Progenitor cell of endocrine pancreas (in vitro differentiated cells): ENCODE data around the gene GNAZ. TPM values are rescaled to one million over a fixed set of nuclear protein-coding genes. Genes with fewer than 3 reads are reported as not detected.

Source experiments
- DNase-seq: peaks from one replicate; pipeline ENCODE4 v3.0.0; 2021; ENCODE audit warnings: low spot score; ENCODE audit not compliant: unreplicated experiment
- H3K27ac Mint-ChIP-seq: 2 replicates; pipeline ENCODE4 v1.8.0; 2021; ENCODE audit warnings: mild to moderate bottlenecking, moderate library complexity, mixed read lengths
- H3K27me3 Mint-ChIP-seq: 2 replicates; pipeline ENCODE4 v1.8.0; 2021; ENCODE audit warnings: mixed read lengths
- H3K36me3 Mint-ChIP-seq: 2 replicates; pipeline ENCODE4 v1.8.0; 2022; ENCODE audit warnings: mixed read lengths; ENCODE audit not compliant: insufficient read depth
- H3K4me1 Mint-ChIP-seq: 2 replicates; pipeline ENCODE4 v1.8.0; 2021; ENCODE audit warnings: low read depth, mixed read lengths
- H3K4me3 Mint-ChIP-seq: 2 replicates; pipeline ENCODE4 v1.8.0; 2021; ENCODE audit warnings: low read depth, mild to moderate bottlenecking, moderate library complexity, mixed read lengths
- H3K9me3 Mint-ChIP-seq: 2 replicates; pipeline ENCODE4 v1.8.0; 2021; ENCODE audit warnings: low read depth, mixed read lengths
- total RNA-seq: library from RNA; stranded (reverse); gene quantifications from 2 replicates; pipeline ENCODE4 v1.2.1, GENCODE V29; 2021
- TF ChIP-seq, protein P1 (sequence below): fragments of 200-600 bp; sonication (generic); IDR thresholded peaks from one replicate; pipeline ENCODE4 v1.5.0; 2021; ENCODE audit warnings: antibody characterized with exemption, mild to moderate bottlenecking; ENCODE audit not compliant: unreplicated experiment

The GNAZ gene
- total RNA-seq, 1 donor from 2014 or later: 19.2 TPM

DNA sequence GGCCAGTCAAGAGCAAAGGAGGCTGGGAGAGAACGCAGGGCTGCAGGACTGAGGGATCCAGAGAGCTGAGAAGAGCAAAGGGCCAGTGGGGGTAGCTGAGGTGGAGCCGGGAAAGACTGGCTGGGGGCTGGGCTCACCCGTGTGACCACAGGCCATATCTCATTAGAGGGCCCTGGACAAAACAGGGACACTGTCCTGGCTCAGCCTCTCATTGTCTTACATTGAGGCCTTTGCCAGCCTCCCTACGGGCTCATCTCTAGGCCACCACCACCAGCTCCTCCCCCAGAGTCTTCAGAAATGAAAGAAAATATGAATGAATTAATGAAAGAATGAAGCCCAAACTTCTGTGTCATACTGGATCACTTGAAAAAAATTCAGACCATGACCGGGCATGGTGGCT lies 84.1 kb downstream of the GNAZ start:
- Mint-ChIP-seq H3K27ac (no peak overlapping the region), H3K27me3 (no peaks in the 10 kb centered on the region), H3K4me3 (no peak overlapping the region), H3K4me1 (peaks cover 2% of the 10 kb centered on the region), H3K36me3 (peaks cover 12% of the 10 kb centered on the region), H3K9me3 (no peaks in the 10 kb centered on the region)
- DNase-seq: no peak
- TF ChIP-seq, protein P1, sequence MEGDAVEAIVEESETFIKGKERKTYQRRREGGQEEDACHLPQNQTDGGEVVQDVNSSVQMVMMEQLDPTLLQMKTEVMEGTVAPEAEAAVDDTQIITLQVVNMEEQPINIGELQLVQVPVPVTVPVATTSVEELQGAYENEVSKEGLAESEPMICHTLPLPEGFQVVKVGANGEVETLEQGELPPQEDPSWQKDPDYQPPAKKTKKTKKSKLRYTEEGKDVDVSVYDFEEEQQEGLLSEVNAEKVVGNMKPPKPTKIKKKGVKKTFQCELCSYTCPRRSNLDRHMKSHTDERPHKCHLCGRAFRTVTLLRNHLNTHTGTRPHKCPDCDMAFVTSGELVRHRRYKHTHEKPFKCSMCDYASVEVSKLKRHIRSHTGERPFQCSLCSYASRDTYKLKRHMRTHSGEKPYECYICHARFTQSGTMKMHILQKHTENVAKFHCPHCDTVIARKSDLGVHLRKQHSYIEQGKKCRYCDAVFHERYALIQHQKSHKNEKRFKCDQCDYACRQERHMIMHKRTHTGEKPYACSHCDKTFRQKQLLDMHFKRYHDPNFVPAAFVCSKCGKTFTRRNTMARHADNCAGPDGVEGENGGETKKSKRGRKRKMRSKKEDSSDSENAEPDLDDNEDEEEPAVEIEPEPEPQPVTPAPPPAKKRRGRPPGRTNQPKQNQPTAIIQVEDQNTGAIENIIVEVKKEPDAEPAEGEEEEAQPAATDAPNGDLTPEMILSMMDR: no peak

DNA sequence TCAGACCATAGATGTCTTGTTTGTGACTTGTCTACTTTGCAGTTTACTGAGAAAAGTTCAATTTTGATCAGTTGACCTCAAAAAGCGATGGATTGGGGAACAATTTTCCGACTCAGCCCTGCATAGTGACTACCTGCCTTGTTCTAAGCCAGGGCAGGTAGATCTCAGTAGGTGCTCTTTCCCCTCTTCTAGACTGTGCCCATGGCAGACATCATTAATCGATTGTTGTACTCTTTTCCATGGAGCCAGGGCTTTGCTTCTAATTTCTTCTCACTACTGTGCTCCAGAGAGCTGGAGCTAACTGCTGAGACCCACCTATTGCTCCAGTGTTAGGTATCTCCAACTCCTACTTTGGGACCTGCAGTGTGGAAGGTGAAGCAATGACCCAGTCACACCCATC lies 84.8 kb downstream of the GNAZ start:
- Mint-ChIP-seq H3K4me3 (no peak overlapping the region), H3K9me3 (no peaks in the 10 kb centered on the region), H3K36me3 (peaks cover 8% of the 10 kb centered on the region), H3K27me3 (no peaks in the 10 kb centered on the region), H3K4me1 (peaks cover 2% of the 10 kb centered on the region), H3K27ac (no peak overlapping the region)
- TF ChIP-seq, protein P1: no peak
- DNase-seq: no peak

DNA sequence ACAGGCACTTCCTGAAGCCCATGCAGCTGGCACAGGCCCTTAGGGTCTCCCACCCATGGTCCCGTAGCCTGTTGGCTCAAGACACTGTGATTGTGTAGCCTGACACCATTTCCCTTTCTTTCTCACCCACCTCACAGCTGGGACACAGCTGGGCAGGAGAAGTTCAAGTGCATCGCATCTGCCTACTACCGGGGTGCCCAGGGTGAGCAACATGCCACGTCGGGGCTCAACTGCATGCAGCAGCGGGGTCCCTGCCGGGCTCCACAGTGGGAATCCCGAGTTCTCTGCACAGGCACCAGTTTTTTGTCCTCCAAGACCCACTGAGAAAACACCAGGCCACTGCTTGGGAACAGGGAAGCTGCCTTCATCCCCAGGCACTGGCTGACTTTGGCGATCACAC lies 85.5 kb downstream of the GNAZ start:
- TF ChIP-seq, protein P1: no peak
- Mint-ChIP-seq H3K36me3 (peaks cover 8% of the 10 kb centered on the region), H3K4me3 (no peak overlapping the region), H3K27me3 (no peaks in the 10 kb centered on the region), H3K4me1 (peaks cover 2% of the 10 kb centered on the region), H3K27ac (no peak overlapping the region), H3K9me3 (no peaks in the 10 kb centered on the region)
- DNase-seq: no peak

DNA sequence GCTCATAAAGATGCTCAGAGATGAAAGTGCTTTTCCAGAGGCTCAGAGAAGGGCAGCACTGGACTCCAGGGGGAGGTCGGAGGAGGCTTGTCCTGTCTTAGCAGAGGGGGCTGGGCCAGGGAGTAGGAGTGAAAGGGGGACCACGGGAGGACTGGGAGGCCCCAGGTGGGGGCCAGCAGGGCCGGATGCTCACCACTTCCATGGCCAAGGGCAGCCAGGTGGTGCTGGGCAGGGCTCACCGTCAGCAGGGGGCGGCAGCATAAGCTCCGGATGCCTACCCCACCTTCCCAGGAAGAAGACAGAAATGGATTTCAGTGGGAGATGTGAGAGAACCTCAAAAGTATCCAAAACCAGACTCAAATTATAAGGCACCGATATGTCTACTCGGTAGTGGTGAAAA lies 86.0 kb downstream of the GNAZ start:
- no peaks in the 10 kb centered on the region for H3K27me3 Mint-ChIP-seq

DNA sequence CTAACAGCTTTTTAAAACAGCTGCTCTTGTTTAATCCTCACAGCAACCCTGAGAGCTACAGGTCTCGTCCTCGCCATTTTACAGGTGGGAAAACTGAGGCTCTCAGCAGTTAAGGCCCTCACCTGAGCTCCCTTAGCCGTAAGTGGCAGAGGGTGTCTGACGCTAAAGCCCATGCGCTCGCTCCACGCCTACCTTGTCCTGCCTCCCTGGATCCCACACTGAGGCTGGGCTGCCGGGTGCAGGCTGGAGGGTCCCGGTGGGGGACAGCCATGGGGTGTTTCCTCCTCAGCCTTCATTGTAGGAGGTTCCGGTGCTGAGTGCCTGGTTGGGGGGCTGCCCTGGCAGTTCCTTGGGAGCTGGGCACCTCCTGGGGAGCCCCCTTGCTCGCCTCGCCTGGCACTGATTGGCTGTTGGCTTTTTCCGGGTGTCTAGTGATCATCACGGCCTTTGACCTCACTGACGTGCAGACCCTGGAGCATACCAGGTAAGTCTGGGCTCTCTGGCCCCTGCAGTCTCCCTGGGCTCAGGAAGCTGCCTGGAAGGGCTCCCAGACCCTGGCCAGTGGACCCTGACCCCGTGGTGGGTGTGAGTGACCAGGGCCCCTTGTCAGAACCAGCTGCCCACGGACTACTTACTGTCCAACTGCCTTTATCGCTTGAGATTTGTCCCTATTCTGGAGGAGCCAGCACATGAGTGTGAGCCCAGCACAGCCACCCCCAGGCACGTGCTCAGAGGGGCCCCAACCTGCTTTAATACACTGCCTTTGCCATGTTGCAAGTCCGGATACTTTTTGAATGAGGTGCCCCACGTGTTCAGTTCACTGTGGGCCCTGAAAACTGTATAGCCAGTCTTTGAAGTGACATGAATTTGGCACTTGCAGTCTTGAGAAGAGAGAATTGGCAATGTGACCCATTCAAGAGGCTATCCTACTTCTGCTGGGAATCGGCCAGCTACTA lies 87.5 kb downstream of the GNAZ start:
- TF ChIP-seq, protein P1: no peak
- DNase-seq: no peak
- H3K36me3 Mint-ChIP-seq: peaks cover 11% of the 10 kb centered on the region
- no peak overlapping the region for H3K27ac Mint-ChIP-seq
- H3K9me3 Mint-ChIP-seq: no peaks in the 10 kb centered on the region
- peaks cover 2% of the 10 kb centered on the region for H3K4me1 Mint-ChIP-seq
- no peak overlapping the region for H3K4me3 Mint-ChIP-seq
- H3K27me3 Mint-ChIP-seq: no peaks in the 10 kb centered on the region

More for the DNA sequence above, 86.0 kb downstream of the GNAZ start:
- TF ChIP-seq, protein P1: no peak
- Mint-ChIP-seq H3K27ac (no peak overlapping the region), H3K4me3 (no peak overlapping the region), H3K36me3 (peaks cover 8% of the 10 kb centered on the region), H3K4me1 (peaks cover 2% of the 10 kb centered on the region), H3K9me3 (no peaks in the 10 kb centered on the region)
- DNase-seq: no peak
